Panc1 (cell line): ENCODE measurements around the gene PEX19. TPM values are rescaled to one million over a fixed set of nuclear protein-coding genes. Genes with fewer than 3 reads are reported as not detected.

Experiments
- ATAC-seq: fragments of 200-7000 bp; cut with Tn5 transposase; 2 replicates; pipeline ENCODE4 v1.9.1; 2020; ENCODE audit warnings: mild to moderate bottlenecking, moderate library complexity
- BruUV-seq: library from RNA; stranded (reverse); fragments of 400-500 nt; replicated peaks from 2 replicates; lab custom pipeline; 2021; lab: Mats Ljungman, UMichigan
- CTCF ChIA-PET: fragments of 300-600 bp; sonication (Branson Sonifier 250); formaldehyde crosslinking; loops from one replicate; lab custom pipeline; 2022; ENCODE audit warnings: antibody characterized with exemption; lab: Charles Lee
- POLR2A ChIA-PET: fragments of 300-600 bp; sonication (Branson Sonifier 250); formaldehyde crosslinking; loops from one replicate; lab custom pipeline; 2022; ENCODE audit warnings: antibody characterized with exemption; lab: Charles Lee
- DNase-seq: peaks from one replicate; pipeline ENCODE4 v3.0.0-alpha.2; 2010; ENCODE audit warnings: low read depth, low spot score
- H3K27ac ChIP-seq: 2 replicates; pipeline ENCODE4 v1.5.1; 2011; ENCODE audit warnings: mild to moderate bottlenecking, low read length, inconsistent platforms
- H3K27me3 ChIP-seq: fragments of 200-500 bp; sonication (Bioruptor generic); 2 replicates; pipeline ENCODE4 v1.6.0; 2014; ENCODE audit warnings: low read length, inconsistent platforms; ENCODE audit not compliant: control insufficient read depth, insufficient read depth
- H3K36me3 ChIP-seq: fragments of 200-500 bp; sonication (Bioruptor generic); 2 replicates; pipeline ENCODE4 v1.5.1; 2014; ENCODE audit warnings: inconsistent platforms, mild to moderate bottlenecking, low read length, moderate library complexity; ENCODE audit not compliant: control insufficient read depth, insufficient read depth
- H3K4me1 ChIP-seq: 2 replicates; pipeline ENCODE4 v1.5.1; 2011; ENCODE audit warnings: inconsistent platforms, mild to moderate bottlenecking, low read length, moderate library complexity; ENCODE audit not compliant: control insufficient read depth, insufficient read depth
- H3K4me3 ChIP-seq, 2 experiments: 2 replicates each; pipeline ENCODE4 v1.5.1; 2011 to 2012; ENCODE audit warnings: low read depth in 2 of 2, low read length in 2 of 2, mild to moderate bottlenecking in 2 of 2, inconsistent platforms in 1 of 2, moderate library complexity in 1 of 2
- H3K9me3 ChIP-seq: fragments of 200-500 bp; sonication (Bioruptor generic); 2 replicates; pipeline ENCODE4 v1.5.1; 2014; ENCODE audit warnings: low read depth, mild to moderate bottlenecking, inconsistent platforms, low read length, moderate library complexity; ENCODE audit not compliant: control insufficient read depth, insufficient read depth
- POLR2AphosphoS5 ChIP-seq: IDR thresholded peaks from 2 replicates; pipeline ENCODE4 v1.6.1; 2012; ENCODE audit warnings: mild to moderate bottlenecking, low read depth, low read length, moderate library complexity
- SIN3A ChIP-seq: IDR thresholded peaks from 2 replicates; pipeline ENCODE4 v1.6.1; 2012; ENCODE audit warnings: low read depth, mild to moderate bottlenecking, low read length, moderate library complexity, borderline replicate concordance; ENCODE audit not compliant: insufficient read depth
- TCF7L2 ChIP-seq: IDR thresholded peaks from 2 replicates; pipeline ENCODE4 v1.6.1; 2011; ENCODE audit warnings: mild to moderate bottlenecking, low read depth, low read length, inconsistent platforms
- in situ Hi-C: cut with HindIII; loops from 2 replicates; pipeline ENCODE4 v1.10.0; 2016; ENCODE audit warnings: low sequenced_read_pairs, low pct_unique_long_range_greater_than_20kb
- intact Hi-C: fragments of 100-400 bp; cut with micrococcal nuclease; formaldehyde crosslinking; loops from one replicate; pipeline ENCODE4 v1.10.0; 2022; ENCODE audit not compliant: unreplicated experiment
- total RNA-seq: library from RNA; stranded (reverse); gene quantifications from one replicate; pipeline ENCODE4 v1.2.1, GENCODE V29; 2021; ENCODE audit not compliant: unreplicated experiment
- TF ChIP-seq, protein P1 (sequence below): fragments of 450-650 bp; IDR thresholded peaks from 2 replicates; pipeline ENCODE4 v1.5.1; 2017; ENCODE audit warnings: mild to moderate bottlenecking
- TF ChIP-seq, protein P2 (sequence below), 2 experiments: IDR thresholded peaks; 2 replicates each; pipeline ENCODE4 v1.6.1; 2011 to 2012; ENCODE audit warnings: low read depth in 2 of 2, control low read depth in 1 of 2, low read length in 1 of 2, mild to moderate bottlenecking in 1 of 2, moderate library complexity in 1 of 2; ENCODE audit not compliant: insufficient read depth in 1 of 2

Gene PEX19
- total RNA-seq, 1 experiment from 2014 or later = 55.1 TPM

DNA sequence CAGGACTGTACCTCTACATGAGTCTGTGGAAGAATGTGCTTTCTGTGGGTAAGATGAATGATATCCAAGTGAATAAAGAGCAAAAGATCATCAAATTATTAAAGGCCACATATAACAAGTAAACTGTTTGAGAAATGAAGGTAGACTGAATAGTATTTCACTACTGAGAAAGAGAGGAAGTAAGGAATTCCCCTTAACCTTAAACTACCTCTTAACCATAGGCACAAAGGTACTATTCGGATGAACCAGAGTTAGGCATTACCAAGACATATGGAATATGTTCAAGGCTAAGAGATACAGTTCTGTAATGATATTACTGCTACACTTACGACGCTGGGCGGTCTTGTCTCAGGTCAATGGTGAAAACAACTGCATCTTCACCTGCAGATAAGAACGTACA is 48.1 kb downstream of the PEX19 start:
- Histone ChIP-seq H3K27ac (no peak overlapping the region), H3K36me3 (peaks cover 36% of the 10 kb centered on the region), H3K27me3 (no peaks in the 10 kb centered on the region), H3K4me1 (no peaks in the 10 kb centered on the region), H3K4me3 (no peak overlapping the region), H3K9me3 (no peaks in the 10 kb centered on the region)
- ChIA-PET POLR2A (no interaction called here), CTCF (no interaction called here)
- intact Hi-C loops = no loop called here
- no peak for DNase-seq
- BruUV-seq = no TSS peak
- TF ChIP-seq, protein P1, sequence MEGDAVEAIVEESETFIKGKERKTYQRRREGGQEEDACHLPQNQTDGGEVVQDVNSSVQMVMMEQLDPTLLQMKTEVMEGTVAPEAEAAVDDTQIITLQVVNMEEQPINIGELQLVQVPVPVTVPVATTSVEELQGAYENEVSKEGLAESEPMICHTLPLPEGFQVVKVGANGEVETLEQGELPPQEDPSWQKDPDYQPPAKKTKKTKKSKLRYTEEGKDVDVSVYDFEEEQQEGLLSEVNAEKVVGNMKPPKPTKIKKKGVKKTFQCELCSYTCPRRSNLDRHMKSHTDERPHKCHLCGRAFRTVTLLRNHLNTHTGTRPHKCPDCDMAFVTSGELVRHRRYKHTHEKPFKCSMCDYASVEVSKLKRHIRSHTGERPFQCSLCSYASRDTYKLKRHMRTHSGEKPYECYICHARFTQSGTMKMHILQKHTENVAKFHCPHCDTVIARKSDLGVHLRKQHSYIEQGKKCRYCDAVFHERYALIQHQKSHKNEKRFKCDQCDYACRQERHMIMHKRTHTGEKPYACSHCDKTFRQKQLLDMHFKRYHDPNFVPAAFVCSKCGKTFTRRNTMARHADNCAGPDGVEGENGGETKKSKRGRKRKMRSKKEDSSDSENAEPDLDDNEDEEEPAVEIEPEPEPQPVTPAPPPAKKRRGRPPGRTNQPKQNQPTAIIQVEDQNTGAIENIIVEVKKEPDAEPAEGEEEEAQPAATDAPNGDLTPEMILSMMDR = no peak
- no peak for TF ChIP-seq SIN3A
- no peak for ATAC-seq
- in situ Hi-C loops = no loop called here

DNA sequence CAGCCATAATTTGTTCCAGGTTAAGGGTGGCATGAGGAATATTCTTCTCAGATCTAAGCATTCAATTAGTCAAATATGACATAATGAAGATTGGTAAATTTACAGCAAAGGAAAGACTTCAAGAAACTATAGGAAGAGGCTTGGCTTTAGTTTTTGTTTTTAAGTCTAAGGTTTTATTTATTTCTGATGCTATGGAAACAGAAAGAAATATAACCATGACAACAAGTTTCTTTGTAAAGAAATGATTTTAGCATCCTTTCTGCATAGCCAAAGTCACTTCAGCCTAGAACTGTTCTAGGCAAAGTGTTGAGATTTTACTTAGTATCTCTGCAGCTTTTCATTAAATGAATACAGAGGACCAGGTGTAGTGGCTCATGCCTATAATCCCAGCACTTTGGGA is 52.0 kb downstream of the PEX19 start:
- CTCF ChIA-PET = no interaction called here
- H3K4me3 ChIP-seq = no peak overlapping the region
- intact Hi-C loops = no loop called here
- TF ChIP-seq, protein P1 = no peak
- no peak for TF ChIP-seq SIN3A
- TF ChIP-seq POLR2AphosphoS5 = no peak
- TF ChIP-seq TCF7L2 = no peak
- TF ChIP-seq, protein P2, sequence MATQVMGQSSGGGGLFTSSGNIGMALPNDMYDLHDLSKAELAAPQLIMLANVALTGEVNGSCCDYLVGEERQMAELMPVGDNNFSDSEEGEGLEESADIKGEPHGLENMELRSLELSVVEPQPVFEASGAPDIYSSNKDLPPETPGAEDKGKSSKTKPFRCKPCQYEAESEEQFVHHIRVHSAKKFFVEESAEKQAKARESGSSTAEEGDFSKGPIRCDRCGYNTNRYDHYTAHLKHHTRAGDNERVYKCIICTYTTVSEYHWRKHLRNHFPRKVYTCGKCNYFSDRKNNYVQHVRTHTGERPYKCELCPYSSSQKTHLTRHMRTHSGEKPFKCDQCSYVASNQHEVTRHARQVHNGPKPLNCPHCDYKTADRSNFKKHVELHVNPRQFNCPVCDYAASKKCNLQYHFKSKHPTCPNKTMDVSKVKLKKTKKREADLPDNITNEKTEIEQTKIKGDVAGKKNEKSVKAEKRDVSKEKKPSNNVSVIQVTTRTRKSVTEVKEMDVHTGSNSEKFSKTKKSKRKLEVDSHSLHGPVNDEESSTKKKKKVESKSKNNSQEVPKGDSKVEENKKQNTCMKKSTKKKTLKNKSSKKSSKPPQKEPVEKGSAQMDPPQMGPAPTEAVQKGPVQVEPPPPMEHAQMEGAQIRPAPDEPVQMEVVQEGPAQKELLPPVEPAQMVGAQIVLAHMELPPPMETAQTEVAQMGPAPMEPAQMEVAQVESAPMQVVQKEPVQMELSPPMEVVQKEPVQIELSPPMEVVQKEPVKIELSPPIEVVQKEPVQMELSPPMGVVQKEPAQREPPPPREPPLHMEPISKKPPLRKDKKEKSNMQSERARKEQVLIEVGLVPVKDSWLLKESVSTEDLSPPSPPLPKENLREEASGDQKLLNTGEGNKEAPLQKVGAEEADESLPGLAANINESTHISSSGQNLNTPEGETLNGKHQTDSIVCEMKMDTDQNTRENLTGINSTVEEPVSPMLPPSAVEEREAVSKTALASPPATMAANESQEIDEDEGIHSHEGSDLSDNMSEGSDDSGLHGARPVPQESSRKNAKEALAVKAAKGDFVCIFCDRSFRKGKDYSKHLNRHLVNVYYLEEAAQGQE (IDR thresholded peaks at IDR 0.05; ENCODE audit: insufficient read depth in 1 of 2, low read depth in 2 of 2, low read length in 1 of 2) = no peak
- in situ Hi-C loops = no loop called here
- no peaks in the 10 kb centered on the region for H3K9me3 ChIP-seq
- no TSS peak for BruUV-seq
- H3K27ac ChIP-seq = no peak overlapping the region
- DNase-seq (no peak), ATAC-seq (no peak)
- peaks cover 42% of the 10 kb centered on the region for H3K36me3 ChIP-seq
- H3K27me3 ChIP-seq = no peaks in the 10 kb centered on the region
- no peaks in the 10 kb centered on the region for H3K4me1 ChIP-seq
- POLR2A ChIA-PET = no interaction called here

DNA sequence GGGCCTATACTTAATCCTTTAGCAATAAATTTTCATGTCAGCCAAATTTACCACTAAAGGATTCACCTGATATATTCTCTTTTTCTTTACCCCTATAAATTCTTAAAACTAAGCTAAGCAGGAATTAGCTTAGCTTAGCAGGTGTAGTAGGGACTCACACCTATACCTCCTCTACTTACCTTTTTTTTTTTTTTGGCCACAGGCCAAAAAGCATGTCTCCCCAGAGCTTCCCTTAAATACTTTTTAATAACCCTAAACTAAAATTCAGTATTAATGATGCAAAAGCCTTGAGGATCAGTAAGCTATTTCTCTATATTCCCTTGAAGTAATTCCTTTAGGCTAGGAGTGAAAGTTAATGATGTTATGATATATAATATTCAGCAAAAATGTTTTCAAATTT is 56.5 kb downstream of the PEX19 start:
- Histone ChIP-seq H3K4me1 (no peaks in the 10 kb centered on the region), H3K36me3 (peaks cover 37% of the 10 kb centered on the region), H3K4me3 (no peak overlapping the region), H3K27me3 (no peaks in the 10 kb centered on the region), H3K27ac (no peak overlapping the region), H3K9me3 (no peaks in the 10 kb centered on the region)
- CTCF ChIA-PET = interaction anchor here (0.6 kb wide), 1 partner anchor 25 kb away, joined by 3 read pairs; no protein-coding TSS in a partner anchor
- ATAC-seq = no peak
- TF ChIP-seq SIN3A (no peak), TCF7L2 (no peak), POLR2AphosphoS5 (no peak)
- TF ChIP-seq, protein P2 (IDR thresholded peaks at IDR 0.05; ENCODE audit: insufficient read depth in 1 of 2, low read depth in 2 of 2, low read length in 1 of 2) = no peak
- TF ChIP-seq, protein P1 = no peak
- in situ Hi-C loops (no loop called here), intact Hi-C loops (loop anchor here (10.0 kb wide), 1 partner anchor 1966 kb away; no protein-coding TSS in a partner anchor)
- no TSS peak for BruUV-seq
- POLR2A ChIA-PET = no interaction called here
- no peak for DNase-seq
